GM19193 (cell line): ENCODE results near the gene MBD3L2.
"Not testable (repeated sequence)": the region's sequence is repeated elsewhere in the genome, so short reads cannot be mapped to it uniquely, and the experiment has no call there.

Experiments
- POLR2A ChIP-seq: IDR thresholded peaks from 4 replicates; pipeline ENCODE4 v1.6.1; 2011; ENCODE audit not compliant: insufficient read depth, insufficient read length; ENCODE audit errors: extremely low read depth

MBD3L2 gene

DNA sequence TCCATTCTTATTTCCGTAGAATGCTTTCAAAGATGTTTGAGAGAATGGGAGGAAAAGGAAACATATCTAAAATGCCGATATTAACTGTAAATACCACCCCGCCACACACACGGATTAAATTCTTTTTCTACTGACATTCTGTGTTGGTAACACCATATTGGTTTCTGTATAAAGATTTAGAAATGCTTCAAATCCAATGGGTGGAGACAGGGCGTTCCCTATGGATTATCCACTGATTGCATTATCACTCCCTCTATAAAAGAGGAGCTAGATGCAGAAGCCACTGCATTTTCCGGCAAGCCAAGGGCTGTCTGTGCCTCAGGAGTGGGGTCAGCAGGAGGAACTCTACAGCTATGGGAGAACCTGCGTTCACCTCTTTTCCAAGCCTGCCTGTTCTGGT is at the start of gene MBD3L2:
Gene MBD3L2, plus strand, starts transcription at position 301 of the 400 bp plus-strand sequence. Its CDS starts 53 bp downstream, at position 354.
- not testable (repeated sequence) for TF ChIP-seq POLR2A

DNA sequence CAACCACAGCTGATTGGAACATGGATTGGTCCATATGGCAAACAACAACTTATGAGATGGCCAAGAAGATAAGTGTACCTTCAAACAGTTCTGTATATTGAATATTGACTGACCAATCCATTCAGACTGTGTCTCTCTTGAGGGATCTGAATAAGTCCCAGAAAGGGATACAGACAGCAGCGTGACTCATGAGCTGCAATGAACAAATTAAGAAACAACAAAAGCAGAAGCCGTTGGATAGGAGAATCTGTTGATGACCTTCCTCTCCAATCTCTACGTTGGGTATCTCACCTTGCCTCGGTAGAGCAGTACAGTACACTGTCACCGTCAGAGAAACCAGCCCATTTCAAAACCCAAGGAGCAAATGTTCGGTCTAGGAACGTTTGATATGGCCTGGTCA is 49.2 kb upstream of the MBD3L2 start:
- no peak for TF ChIP-seq POLR2A

DNA sequence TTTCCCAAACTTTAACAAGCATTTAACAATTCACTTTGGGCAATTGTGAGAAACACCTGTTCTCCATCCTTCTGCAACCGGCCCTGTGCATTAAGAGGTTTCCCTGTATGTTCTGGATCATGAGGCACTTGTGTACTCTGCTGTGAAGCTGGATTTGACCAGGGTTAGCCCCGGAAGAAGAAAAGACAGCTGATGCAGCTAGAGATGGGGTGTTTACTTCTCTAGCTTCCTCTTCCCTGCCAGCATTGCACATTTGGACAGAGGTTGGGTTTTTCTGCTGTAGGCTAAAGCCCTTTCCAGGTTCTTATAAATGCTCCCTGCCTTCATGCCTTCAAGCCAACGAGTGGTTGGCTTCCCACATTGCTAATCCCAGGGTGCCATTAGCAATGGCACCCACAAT is 48.8 kb upstream of the MBD3L2 start:
- TF ChIP-seq POLR2A: no peak

DNA sequence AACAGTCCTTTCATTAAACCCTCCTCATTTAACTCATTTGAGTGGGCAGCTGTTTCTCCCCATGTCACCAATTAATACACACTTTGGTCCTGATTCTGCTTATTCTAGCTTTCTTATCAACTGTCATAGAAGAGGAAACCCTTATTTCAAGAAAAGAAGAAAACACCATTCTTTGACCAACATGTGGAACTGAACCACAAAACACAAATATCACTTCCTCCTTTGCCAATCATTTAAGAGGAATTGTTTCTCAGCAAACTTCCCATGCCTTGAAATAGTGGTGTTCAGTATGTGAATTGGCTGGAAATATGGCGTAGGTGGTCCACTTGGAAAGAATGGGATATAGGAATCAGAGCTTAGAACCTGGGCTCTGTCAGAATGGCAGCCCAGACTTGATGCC is 48.3 kb upstream of the MBD3L2 start:
- no peak for TF ChIP-seq POLR2A

DNA sequence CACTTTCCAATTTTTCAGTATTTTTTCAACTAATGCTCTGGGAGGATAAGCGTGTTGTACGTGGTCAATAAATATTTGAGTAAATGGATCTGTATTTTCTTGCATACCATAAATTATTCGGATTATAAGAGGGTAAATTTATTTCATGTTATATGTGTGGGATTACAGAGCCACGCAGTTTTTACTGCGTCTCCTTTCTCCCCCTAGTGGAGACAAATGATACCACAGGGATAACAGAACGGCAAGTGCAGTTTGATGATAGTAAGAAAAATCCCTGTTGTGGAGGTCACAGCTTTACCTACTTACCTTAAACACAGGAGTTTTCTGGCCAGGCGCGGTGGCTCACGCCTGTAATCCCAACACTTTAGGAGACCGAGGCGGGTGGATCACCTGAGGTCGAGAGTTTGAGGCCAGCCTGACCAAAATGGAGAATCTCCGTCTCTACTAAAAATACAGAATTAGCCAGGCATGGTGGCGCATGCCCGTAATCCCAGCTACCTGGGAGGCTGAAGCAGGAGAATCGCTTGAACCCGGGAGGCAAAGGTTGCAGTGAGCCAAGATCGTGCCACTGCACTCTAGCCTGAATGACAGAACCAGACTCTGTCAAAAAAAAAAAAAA is 44.7 kb upstream of the MBD3L2 start:
- TF ChIP-seq POLR2A: no peak

DNA sequence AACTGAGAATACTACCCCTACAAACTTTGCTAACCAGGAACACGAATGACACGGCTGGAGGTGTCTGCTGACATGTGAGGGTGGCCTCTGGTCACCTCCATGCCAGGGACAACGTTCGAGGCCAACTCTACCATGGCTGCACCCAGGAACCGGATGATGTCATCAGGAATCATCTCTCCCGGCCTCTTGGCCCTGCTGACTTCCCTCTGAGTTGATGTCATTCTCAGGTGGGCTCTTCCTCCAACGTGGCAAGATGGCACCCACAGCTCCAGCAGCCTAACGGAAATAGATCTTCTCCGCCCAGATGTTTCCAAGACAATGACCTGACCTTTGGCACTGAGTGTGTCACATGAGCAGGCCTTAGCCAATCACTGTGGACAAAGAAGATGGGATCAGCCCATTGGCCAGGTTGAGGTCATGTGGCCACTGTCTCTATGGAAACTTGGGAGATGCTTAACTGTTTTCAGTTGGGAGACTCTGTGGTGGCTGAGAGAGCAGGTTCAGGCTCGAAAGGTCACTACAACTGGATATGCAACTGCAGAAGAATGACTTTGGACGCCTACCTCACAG is 42.9 kb upstream of the MBD3L2 start:
- TF ChIP-seq POLR2A: no peak

DNA sequence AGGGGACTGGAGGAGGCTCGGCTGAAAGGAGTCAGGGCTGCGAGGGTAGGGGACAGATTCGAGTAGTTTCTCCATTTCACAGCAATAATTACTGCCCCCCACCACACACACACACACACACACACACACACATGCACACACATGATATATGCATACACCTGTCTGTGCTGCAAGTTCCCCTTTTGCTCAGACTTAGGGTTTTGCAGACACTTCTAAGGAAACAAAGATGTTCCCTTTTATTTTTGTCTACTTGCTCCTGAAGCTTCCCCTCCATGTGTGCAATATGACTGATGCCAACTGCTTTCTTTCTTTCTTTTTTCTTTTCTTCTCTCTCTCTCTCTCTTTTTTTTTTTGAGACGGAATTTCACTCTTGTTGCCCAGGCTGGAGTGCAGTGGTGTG is 41.3 kb upstream of the MBD3L2 start:
- TF ChIP-seq POLR2A: no peak

DNA sequence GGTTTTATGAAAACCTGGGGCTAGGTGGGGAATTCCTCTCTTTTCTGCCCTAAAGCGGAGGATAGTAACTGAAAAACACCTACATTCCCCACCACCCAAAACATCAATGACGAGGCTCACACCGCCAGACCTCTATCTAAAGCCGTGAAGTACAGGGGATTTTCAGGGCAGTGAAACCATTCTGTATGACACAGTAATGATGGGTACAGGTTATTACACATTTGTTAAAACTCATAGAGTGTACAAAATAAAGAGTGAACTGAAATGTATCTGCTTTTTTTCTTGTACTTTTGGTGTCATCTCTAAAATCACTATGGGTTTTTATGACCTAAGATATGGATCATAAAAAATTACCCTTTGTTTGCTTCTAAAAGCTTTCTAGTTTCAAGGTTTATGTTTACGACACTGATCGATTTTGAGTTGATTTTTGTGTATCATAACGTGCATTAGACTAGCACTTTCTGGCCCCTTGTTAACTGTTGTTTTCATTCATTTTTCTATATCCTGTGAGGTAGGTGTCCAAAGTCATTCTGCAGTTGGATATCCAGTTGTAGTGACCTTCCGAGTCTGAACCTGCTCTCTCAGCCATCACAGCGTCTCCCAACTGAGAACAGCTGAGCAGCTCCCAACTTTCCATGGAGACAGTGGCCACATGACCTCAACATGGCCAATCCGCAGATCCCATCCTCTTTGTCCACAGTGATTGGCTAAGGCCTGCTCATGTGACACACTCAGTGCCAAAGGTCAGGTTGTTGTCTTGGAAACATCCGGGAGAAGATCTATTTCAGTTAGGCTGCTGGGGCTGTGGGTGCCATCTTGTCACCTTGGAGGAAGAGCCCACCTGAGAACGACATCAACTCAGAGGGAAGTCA is 38.2 kb upstream of the MBD3L2 start:
- TF ChIP-seq POLR2A: no peak

DNA sequence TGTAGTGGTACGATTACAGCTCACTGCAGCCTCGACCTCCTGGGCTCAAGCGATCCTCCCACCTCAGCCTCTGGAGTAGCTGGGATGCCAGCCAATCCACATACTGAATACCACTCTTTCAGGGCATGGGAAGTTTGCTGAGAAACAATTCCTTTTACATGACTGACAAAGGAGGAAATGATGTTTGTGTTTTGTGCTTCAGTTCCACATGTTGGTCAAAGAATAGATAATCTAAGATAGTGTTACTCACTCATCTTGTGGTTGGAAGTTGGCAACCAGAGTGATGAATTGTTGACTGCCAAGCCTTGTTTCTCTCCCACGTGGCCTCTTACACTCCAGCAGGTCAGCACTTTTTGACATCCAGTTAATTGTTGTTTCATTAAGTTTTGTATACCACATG is 35.4 kb upstream of the MBD3L2 start:
- TF ChIP-seq POLR2A: no peak

DNA sequence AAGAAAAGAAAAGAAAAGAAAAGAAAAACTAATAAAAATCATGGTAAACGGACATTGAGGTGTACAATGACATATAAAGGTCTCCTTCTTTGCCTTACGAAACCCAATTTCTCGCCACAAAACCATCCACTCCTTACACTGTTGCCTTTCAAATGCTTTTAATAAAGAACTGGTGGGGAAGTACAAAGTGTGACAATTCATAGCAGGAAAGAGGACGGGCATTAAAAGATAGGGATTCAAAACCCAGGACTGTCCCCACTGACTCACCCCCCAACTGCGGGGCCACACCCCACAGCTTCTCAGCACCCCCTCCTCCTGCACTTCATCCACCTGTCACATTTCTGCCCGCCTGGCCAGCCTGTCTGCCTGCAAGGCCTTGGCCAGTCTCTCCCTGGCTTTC is 30.3 kb upstream of the MBD3L2 start:
- TF ChIP-seq POLR2A: no peak

DNA sequence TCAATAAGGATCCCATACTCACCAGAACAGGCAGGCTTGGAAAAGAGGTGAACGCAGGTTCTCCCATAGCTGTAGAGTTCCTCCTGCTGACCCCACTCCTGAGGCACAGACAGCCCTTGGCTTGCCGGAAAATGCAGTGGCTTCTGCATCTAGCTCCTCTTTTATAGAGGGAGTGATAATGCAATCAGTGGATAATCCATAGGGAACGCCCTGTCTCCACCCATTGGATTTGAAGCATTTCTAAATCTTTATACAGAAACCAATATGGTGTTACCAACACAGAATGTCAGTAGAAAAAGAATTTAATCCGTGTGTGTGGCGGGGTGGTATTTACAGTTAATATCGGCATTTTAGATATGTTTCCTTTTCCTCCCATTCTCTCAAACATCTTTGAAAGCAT is 27.8 kb upstream of the MBD3L2 start, which contains the start of gene MBD3L2B:
Gene MBD3L2B, minus strand, starts transcription at position 101 of the 400 bp plus-strand sequence. Its CDS starts 34 bp downstream, at position 67.
- not testable (repeated sequence) for TF ChIP-seq POLR2A

DNA sequence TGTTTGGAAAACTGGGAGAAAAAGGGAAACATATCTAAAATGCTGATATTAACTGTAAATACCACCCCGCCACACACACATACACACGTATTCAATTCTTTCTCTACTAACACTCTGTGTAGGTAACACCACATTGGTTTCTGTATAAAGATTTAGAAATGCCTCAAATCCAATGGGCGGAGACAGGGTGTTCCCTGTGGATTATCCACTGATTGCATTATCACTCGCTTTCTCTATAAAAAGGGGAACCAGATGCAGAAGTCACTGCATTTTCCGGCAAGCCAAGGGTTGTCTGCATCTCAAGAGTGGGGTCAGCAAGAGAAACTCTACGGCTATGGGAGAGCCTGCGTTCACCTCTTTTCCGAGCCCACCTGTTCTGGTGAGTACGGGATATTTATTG is 18.8 kb upstream of the MBD3L2 start, which contains the start of gene MBD3L5:
Gene MBD3L5, plus strand, starts transcription at position 301 of the 400 bp plus-strand sequence. Its CDS starts 34 bp downstream, at position 335.
- not testable (repeated sequence) for TF ChIP-seq POLR2A

DNA sequence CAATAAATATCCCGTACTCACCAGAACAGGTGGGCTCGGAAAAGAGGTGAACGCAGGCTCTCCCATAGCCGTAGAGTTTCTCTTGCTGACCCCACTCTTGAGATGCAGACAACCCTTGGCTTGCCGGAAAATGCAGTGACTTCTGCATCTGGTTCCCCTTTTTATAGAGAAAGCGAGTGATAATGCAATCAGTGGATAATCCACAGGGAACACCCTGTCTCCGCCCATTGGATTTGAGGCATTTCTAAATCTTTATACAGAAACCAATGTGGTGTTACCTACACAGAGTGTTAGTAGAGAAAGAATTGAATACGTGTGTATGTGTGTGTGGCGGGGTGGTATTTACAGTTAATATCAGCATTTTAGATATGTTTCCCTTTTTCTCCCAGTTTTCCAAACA is 9.0 kb upstream of the MBD3L2 start, which contains the start of gene MBD3L4:
Gene MBD3L4, minus strand, starts transcription at position 101 of the 400 bp plus-strand sequence. Its CDS starts 35 bp downstream, at position 66.
- TF ChIP-seq POLR2A: not testable (repeated sequence)

DNA sequence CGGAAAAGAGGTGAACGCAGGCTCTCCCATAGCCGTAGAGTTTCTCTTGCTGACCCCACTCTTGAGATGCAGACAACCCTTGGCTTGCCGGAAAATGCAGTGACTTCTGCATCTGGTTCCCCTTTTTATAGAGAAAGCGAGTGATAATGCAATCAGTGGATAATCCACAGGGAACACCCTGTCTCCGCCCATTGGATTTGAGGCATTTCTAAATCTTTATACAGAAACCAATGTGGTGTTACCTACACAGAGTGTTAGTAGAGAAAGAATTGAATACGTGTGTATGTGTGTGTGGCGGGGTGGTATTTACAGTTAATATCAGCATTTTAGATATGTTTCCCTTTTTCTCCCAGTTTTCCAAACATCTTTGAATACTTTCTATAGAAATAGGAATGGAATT is 9.5 kb downstream of the MBD3L2 start, which contains the start of gene MBD3L3:
Gene MBD3L3, minus strand, starts transcription at position 101 of the 400 bp plus-strand sequence. Its CDS starts 71 bp downstream, at position 30.
- not testable (repeated sequence) for TF ChIP-seq POLR2A

DNA sequence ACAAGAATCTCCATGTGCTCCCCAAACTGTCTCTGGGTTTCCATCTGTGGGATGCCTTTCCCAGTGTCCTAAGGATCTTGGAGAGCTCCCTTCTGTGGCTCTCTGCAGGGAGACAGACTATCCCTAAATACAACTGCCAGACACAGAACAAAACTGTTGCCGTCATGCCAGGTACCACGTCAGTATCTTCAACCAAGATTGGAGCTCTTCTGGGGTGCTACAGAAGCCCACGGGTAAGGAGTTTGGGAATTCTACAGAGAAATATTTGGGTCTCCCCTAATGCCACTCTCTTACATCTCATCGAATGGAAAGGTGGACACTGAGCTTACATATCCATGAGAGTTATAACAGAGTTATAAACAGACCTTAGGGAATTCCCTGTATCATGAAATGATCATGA is 14.2 kb downstream of the MBD3L2 start:
- no peak for TF ChIP-seq POLR2A
